HG03558 (cell line): ENCODE data around the gene PKHD1.

Source experiments
- ATAC-seq: cut with Tn5 transposase; IDR thresholded peaks from one replicate; pipeline ENCODE4 v1.9.1; 2021; ENCODE audit warnings: moderate number of reproducible peaks; ENCODE audit not compliant: unreplicated experiment; ENCODE audit errors: extremely low read depth

PKHD1 gene

DNA sequence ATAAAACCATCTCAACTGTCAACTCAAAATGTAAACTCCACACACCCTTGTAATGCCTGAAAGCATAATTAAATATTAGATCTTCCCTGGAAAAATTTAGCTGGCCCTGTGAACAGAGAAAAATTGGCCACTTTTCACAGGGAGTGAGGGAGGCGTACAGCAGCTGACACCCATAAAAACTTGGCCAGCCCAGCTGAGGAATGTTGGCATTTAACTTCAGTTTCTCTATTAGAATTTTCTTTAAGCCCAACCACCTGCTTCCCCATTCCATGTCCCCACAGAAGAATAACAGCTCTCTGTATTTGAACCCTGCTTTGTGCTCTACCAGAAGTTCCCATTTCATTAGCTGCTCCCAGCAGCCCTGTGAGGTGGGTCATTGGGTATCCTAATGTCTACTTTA, 41.0 kb downstream of the PKHD1 start:
- ATAC-seq: no peak

GRCh38 chr6:52045481-52045880, 41.9 kb downstream of the PKHD1 start:
- ATAC-seq: no peak

GRCh38 chr6:52045033-52045432, 42.4 kb downstream of the PKHD1 start:
- ATAC-seq: no peak

GRCh38 chr6:52042141-52042885, 45.1 kb downstream of the PKHD1 start:
- ATAC-seq: no peak

DNA sequence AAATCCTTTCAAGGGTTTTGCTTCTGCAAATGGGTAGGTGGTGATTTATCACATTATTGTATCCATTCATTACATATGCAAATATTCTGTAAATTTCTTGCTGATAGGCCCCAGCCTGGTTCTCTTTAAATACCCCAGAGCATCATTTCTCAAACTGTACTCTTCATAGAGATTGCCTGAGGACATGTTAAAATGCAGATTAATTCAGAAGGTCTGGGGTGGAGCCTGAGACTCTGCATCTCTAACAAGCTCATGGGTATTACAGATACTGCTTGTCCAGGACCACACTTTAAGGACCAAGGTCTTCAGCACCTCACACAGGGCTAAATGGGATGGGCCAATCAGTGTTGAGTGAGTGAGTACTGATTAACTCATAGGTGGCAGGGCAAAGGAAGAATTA, 46.3 kb downstream of the PKHD1 start:
- ATAC-seq: no peak

- no peak for ATAC-seq
Measured at GRCh38 chr6:52027699-52028098, 59.7 kb downstream of the PKHD1 start.

DNA sequence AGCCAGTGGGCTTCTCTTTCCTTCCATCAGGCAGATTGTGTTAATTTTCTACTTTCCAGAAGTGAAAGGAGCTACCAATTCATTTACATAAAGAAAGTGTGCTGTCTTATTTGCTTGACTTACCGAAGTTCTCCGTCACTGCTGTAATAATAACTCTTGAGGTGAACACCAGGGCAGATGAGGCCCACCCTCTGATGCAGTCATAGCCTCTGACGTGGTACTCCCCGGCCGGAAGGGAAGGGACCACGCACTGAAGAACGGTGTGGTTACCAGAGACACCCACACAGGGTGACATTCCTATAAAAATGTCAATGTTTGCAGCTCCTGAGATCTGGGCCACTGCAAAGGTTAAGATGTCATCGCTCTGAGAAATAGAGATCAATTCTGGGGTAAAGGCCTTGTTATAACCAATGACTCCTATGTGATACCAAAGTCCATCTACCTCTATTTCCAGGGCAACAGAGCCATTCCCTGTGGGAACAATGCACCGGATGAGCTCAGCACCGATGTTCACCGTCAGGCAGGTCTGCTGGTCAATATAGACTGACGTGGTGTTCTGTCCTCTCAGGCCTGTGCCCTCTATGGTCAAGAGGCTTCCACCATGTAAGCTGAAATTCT, 62.9 kb downstream of the PKHD1 start:
- no peak for ATAC-seq

GRCh38 chr6:52022675-52023074, 64.7 kb downstream of the PKHD1 start:
- ATAC-seq: no peak

GRCh38 chr6:52020945-52021570, 66.4 kb downstream of the PKHD1 start:
- ATAC-seq: no peak

DNA sequence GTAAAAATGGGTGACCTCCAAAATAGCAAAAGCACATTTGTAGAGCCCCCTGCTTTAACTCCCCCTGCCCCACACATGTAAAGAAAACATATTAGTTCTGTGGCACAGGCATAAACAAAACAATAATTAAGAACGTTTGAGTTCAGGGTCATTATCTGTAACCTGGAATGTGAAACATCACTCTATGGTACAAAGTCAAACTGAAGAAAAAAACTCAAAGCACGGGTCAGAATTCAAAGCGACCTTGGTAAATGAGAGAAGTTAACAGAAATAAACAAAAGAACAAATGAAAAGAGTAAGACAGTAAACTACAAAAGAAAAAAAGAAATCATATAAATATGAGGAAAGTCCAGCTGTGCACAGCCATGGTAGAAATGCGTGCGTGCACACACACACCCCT, 67.5 kb downstream of the PKHD1 start:
- ATAC-seq: no peak

DNA sequence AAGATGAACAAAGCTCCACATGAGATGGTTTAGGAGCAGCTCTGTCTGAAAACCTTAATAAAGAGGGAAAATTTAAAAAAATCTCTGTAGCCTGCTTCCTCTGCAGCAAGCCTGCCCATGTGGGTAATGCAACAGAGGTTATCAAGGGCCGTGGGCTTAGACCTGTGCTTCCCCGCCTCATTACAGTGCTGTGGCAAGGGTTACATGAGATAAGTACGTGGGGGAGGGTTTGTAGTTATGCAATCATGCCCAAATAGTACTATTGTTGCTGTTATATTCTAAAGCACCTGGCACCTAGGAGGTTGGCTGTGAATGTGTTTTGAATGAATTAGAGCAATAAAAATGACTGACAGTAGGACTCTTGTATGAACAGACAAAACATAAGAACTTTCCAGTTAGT, 68.3 kb downstream of the PKHD1 start:
- no peak for ATAC-seq

GRCh38 chr6:52016915-52017748, 70.3 kb downstream of the PKHD1 start:
- no peak for ATAC-seq

- no peak for ATAC-seq
Measured at GRCh38 chr6:52015953-52016352, 71.5 kb downstream of the PKHD1 start.

- ATAC-seq: no peak
Measured at GRCh38 chr6:52014391-52014790, 73.0 kb downstream of the PKHD1 start.

- ATAC-seq: no peak
Measured at GRCh38 chr6:52013035-52013434, 74.4 kb downstream of the PKHD1 start.

- no peak for ATAC-seq
Measured at GRCh38 chr6:52012582-52012981, 74.8 kb downstream of the PKHD1 start.

DNA sequence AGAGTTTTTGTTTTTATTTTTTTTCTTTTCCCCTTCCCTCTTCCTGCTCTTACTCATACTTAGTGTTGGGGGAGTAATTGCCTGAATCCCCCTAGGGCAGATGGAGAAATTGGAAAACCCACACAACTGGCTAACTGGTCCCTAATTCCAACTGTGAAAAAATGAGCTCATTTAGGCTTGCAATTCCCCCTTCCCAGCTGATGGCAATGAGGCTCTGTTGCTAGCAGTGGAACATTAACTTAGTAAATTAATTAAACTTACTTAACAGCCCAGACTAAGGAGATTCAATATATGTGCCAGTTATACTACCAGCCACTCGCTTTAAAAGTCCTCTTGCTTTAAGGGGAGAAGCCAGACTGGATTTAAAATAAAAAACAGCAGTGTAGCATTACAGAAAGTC, 76.6 kb downstream of the PKHD1 start:
- ATAC-seq: no peak

DNA sequence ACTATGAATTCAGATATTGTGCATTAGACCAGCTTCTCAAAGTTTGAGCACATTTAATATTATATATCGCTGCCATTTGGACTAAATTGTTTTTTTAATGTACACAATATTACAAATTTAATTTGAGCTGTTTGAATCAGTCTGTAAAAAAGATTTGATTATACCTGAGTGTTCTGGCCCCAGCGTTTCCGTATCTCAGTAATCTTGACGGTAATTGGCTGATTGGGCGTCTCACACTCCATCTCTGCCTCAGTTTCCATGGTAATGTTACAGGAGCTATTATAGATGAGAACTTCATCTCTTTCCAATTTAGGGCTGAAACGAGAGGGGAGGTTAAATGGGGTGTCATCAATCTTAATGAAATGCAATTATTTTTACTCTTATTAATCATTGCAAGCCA, 77.3 kb downstream of the PKHD1 start:
- ATAC-seq: no peak

GRCh38 chr6:52009466-52010140, 77.8 kb downstream of the PKHD1 start:
- no peak for ATAC-seq

DNA sequence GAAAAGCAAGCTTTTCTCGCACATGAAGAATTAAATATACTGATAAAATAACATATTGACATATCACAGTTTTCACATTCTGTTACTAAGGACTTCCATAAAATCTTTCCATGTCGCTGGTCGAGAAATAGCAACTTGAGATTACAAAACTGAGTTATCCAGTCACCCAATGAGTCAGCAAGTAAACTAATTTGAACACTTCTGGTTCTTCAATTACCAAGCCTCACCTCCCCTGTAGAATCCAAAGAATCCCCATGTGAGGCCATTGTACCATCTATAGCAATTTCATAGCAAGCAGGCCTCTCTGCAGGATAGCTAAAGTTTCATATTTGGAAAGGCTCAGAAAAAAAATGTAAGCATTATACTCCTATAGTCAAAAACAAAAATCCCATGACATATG, 87.3 kb downstream of the PKHD1 start:
- no peak for ATAC-seq
